ENCODE data around the gene POC1B. TPM values are rescaled to one million over a fixed set of nuclear protein-coding genes. Genes with fewer than 3 reads are reported as not detected.

The POC1B gene
- total RNA-seq, 2 donors from 2014 or later = 10.9 to 32.6 TPM

DNA sequence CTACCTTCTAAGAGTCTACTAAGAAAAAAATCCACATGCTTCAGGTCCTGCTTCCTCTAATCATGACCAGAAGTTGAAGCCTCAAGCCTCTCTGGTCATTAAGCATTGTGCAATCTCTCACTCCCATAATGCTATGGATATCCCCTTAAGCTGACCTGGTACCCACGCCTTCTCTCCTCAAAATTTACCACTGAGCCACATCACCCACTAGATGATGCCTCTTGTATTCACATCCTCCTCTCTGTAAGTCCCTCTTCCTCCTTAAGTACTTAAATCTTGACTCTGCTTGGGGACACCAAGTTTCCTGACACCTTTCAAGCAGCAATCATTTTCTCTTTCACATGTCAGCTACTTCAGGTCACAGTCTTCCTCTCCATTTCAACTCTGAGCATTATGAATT lies 11.1 kb downstream of the POC1B start:
- WGBS, 2 donors = 80 to 83% methylated on average over 1 of the region's 1 CpG
- intact Hi-C loops (cut with DNase I) = no loop called here
- H3K4me3 ChIP-seq = no peak overlapping the region
- no peaks in the 10 kb centered on the region for H3K27me3 ChIP-seq
- H3K27ac ChIP-seq = no peak overlapping the region
- no peaks in the 10 kb centered on the region for H3K36me3 ChIP-seq (replicated peaks in 1 of 2; ENCODE audit: insufficient read depth in 1 of 2, low read depth in 2 of 2)
- TF ChIP-seq POLR2A (IDR thresholded peaks at IDR 0.05) = no peak
- TF ChIP-seq, protein P1, sequence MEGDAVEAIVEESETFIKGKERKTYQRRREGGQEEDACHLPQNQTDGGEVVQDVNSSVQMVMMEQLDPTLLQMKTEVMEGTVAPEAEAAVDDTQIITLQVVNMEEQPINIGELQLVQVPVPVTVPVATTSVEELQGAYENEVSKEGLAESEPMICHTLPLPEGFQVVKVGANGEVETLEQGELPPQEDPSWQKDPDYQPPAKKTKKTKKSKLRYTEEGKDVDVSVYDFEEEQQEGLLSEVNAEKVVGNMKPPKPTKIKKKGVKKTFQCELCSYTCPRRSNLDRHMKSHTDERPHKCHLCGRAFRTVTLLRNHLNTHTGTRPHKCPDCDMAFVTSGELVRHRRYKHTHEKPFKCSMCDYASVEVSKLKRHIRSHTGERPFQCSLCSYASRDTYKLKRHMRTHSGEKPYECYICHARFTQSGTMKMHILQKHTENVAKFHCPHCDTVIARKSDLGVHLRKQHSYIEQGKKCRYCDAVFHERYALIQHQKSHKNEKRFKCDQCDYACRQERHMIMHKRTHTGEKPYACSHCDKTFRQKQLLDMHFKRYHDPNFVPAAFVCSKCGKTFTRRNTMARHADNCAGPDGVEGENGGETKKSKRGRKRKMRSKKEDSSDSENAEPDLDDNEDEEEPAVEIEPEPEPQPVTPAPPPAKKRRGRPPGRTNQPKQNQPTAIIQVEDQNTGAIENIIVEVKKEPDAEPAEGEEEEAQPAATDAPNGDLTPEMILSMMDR (IDR thresholded peaks at IDR 0.05) = no peak
- DNase-seq (no peak), ATAC-seq (no peak)
- H3K9me3 ChIP-seq = no peaks in the 10 kb centered on the region
- H3K4me1 ChIP-seq = no peaks in the 10 kb centered on the region

DNA sequence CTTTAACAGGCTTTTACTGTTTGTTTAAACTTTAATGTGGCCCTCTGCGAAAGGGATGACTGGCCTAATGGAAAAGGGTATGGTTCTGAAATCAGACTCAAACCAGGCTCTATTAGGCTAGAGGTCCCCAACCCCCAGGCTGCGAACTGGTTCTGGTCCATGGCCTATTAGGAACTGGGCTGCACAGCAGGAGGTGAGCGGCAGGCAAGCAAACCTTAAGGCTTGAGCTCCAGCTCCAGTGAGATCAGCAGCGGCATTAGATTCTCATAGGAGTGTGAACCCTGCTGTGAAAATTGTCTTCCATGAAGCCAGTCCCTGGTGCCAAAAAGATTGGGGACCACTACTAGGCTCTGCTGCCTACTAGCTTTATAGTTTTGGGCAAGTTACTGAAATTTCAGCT lies 12.3 kb downstream of the POC1B start:
- intact Hi-C loops (cut with DNase I) = no loop called here
- Histone ChIP-seq H3K27me3 (no peaks in the 10 kb centered on the region), H3K9me3 (no peaks in the 10 kb centered on the region), H3K4me3 (no peak overlapping the region), H3K4me1 (no peaks in the 10 kb centered on the region), H3K27ac (no peak overlapping the region), H3K36me3 (replicated peaks in 1 of 2; ENCODE audit: insufficient read depth in 1 of 2, low read depth in 2 of 2) (no peaks in the 10 kb centered on the region)
- DNase-seq (no peak), ATAC-seq (no peak)
- TF ChIP-seq POLR2A (IDR thresholded peaks at IDR 0.05) = no peak
- TF ChIP-seq, protein P1 (IDR thresholded peaks at IDR 0.05) = no peak
- 91 to 96% methylated on average over 4 of the region's 4 CpGs for WGBS, 2 donors

DNA sequence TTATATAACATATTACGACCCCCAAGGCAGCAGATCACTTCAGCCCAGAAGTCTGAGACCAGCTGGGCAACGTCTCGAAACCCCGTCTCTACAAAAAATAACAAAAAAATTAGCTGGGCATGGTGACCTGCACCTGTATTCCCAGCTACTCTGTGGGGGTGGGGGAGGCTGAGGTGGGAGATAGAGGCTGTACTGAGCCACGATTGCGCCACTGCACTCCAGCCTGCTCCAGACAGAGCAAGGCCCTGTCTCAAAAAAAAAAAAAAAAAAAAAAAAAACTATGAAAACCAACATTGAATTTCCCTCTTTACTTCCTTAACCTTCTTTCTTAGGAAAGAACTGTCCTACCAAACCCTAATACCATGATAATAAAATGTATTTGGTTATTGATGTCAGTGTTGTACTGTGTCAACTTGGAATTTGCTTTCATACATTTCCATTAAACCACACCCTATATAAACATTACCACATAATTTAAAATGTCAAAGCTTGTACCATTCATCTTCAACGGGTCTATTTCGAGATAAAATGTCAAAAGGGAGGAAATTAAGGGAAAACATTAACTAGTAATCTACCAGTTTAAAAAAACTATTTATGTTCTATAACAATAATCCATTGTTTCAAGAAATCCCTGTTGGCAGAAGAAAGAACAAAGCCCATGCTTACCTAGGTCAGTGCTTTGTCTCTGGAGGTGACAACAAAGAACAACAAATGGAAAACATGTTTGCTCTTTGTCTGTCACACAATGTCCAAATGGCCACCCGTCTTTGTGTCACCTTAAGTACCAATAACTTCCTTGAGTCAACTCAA lies 18.6 kb downstream of the POC1B start:
- TF ChIP-seq, protein P1 (IDR thresholded peaks at IDR 0.05) = no peak
- H3K36me3 ChIP-seq (replicated peaks in 1 of 2; ENCODE audit: insufficient read depth in 1 of 2, low read depth in 2 of 2) = no peaks in the 10 kb centered on the region
- peak overlapping the region in 3 of 4 donors; percentile 24 to 74 (median 39) for H3K27ac ChIP-seq
- WGBS, 2 donors = 44 to 50% methylated on average over 9 of the region's 9 CpGs
- no peak overlapping the region for H3K4me3 ChIP-seq
- ATAC-seq = peak; percentile 83
- no peaks in the 10 kb centered on the region for H3K27me3 ChIP-seq
- peak; percentile 31 to 56 (median 50) for DNase-seq
- intact Hi-C loops (cut with DNase I) = no loop called here
- peaks cover 13% of the 10 kb centered on the region for H3K4me1 ChIP-seq
- no peaks in the 10 kb centered on the region for H3K9me3 ChIP-seq

DNA sequence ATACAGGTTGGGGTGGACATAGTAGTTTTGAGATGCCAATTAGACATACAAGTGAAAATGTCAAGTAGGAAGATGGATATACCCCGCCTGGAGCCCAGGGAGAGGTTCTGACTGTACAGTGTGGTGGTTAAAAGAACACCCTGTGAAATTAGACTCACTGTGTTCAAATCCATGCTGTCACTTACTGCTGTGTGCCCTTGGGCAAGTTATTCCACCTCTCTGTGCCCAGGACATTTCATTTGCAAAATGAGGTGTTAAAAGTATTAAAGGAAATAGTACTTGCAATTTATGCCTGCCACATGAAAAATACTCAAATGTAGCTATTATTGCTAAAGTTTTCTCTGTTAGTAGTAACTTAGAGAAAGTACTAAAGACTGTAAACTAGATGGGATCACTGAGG lies 19.8 kb downstream of the POC1B start:
- ATAC-seq (no peak), DNase-seq (no peak)
- Histone ChIP-seq H3K27ac (peak overlapping the region in 3 of 4 donors; percentile 24 to 74 (median 39)), H3K27me3 (no peaks in the 10 kb centered on the region), H3K9me3 (no peaks in the 10 kb centered on the region), H3K4me1 (peaks cover 13% of the 10 kb centered on the region), H3K36me3 (replicated peaks in 1 of 2; ENCODE audit: insufficient read depth in 1 of 2, low read depth in 2 of 2) (no peaks in the 10 kb centered on the region), H3K4me3 (no peak overlapping the region)
- intact Hi-C loops (cut with DNase I) = no loop called here
- no peak for TF ChIP-seq POLR2A (IDR thresholded peaks at IDR 0.05)
- TF ChIP-seq, protein P1 (IDR thresholded peaks at IDR 0.05) = no peak
- WGBS, 2 donors = 36 to 37% methylated on average over 1 of the region's 1 CpG

All from body of pancreas (tissue), 4 donors.